ENCODE results near the gene CFAP92. TPM values are rescaled to one million over a fixed set of nuclear protein-coding genes. Genes with fewer than 3 reads are reported as not detected.

The CFAP92 gene
- total RNA-seq, 1 donor: not detected

DNA sequence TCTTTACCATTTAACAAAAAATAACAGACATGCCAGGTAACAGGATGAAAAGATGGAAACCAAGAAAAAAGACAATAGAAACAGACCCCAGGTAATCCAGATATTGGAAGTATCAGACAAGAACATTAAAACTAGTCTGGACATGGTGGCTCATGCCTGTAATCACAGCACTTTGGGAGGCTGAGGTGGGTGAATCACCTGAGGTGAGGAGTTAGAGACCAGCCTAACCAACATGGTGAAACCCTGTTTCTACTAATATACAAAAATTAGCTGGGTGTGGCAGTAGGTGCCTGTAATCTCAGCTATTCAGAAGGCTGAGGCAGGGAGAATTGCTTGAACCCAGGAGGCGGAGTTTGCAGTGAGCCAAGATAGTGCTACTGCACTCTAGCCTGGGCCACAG, 73.9 kb downstream of the CFAP92 start:
- no peak for DNase-seq (ENCODE audit: low read depth)
- TF ChIP-seq, protein P1, sequence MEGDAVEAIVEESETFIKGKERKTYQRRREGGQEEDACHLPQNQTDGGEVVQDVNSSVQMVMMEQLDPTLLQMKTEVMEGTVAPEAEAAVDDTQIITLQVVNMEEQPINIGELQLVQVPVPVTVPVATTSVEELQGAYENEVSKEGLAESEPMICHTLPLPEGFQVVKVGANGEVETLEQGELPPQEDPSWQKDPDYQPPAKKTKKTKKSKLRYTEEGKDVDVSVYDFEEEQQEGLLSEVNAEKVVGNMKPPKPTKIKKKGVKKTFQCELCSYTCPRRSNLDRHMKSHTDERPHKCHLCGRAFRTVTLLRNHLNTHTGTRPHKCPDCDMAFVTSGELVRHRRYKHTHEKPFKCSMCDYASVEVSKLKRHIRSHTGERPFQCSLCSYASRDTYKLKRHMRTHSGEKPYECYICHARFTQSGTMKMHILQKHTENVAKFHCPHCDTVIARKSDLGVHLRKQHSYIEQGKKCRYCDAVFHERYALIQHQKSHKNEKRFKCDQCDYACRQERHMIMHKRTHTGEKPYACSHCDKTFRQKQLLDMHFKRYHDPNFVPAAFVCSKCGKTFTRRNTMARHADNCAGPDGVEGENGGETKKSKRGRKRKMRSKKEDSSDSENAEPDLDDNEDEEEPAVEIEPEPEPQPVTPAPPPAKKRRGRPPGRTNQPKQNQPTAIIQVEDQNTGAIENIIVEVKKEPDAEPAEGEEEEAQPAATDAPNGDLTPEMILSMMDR (IDR thresholded peaks at IDR 0.05; ENCODE audit: insufficient read depth, low read depth, low read length): no peak
- no peak overlapping the region for H3K4me3 ChIP-seq (ENCODE audit: low read depth, low read length)

DNA sequence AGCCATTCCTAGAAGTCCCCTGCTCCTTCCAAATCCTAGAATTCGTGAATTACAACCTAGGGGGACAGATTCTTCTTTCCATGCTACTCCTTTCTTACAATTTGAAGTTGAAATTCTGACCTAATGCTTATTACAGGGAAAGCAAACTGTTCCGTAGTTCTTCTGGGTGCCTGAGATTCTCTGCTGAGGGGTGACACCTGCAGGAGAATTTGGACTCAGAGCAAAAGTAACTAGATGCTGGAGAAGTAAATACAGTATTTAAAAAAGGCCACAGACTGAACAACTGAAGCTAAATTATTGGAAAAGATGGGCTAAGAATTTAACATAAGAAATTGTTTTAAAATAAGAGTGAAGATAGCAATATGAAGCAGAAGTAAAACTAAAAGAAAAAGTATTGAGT, 76.6 kb downstream of the CFAP92 start:
- DNase-seq (ENCODE audit: low read depth): no peak
- no peak overlapping the region for H3K4me3 ChIP-seq (ENCODE audit: low read depth, low read length)
- TF ChIP-seq, protein P1 (IDR thresholded peaks at IDR 0.05; ENCODE audit: insufficient read depth, low read depth, low read length): no peak

DNA sequence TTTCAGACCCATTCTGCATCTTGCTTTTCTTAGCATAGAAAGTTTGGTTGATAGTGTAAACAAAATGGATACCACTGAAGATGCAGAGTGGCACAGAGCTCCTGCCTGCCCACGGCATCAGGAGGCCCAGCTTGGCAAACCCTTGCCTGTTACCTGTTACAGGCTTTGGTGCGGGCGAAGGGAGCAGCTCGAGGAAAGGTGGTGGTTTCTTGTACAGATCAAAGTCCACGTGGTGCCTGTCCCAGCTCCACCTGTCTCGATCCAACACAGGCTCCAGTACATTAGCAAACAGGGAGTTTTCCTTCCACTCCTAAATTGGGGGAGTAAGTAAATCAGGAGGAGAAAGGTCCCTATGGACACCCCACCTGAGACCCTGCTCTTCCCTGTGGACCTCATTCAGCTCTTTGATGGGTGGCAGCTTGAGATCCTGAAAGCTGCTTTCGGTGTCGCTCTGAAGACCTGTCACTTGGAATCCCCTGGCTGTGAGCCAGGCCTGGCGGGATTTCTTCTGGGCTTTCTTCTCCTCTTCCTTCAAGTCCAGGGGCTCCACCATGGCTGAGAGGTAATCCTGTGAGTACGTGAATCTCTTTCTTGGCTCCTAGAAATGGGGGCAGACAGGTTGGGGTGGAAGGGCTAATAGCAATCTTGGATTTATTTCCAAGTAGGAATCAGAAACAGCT, 78.8 kb downstream of the CFAP92 start:
- DNase-seq (ENCODE audit: low read depth): no peak
- TF ChIP-seq, protein P1 (IDR thresholded peaks at IDR 0.05; ENCODE audit: insufficient read depth, low read depth, low read length): no peak
- no peak overlapping the region for H3K4me3 ChIP-seq (ENCODE audit: low read depth, low read length)

DNA sequence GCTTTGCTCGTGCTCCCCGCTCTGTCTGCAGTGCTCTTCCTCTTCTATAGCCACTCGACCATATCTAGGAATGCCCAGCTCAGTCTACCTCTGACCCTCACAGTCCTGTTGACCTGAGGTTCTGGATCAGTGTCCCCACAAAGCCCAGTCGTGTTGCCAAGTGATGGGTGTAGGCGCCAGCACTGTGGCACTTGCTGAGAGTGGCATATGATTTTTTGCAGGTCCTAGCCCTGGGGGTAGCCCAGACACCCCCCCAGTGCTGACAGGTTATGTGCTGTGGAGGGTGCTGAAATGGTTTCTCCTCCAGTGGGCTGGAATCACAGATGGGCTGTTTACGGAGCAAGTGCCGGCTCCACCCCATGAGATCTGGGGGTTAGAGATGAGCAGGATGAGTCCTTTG, 82.0 kb downstream of the CFAP92 start:
- DNase-seq (ENCODE audit: low read depth): no peak
- TF ChIP-seq, protein P1 (IDR thresholded peaks at IDR 0.05; ENCODE audit: insufficient read depth, low read depth, low read length): no peak
- H3K4me3 ChIP-seq (ENCODE audit: low read depth, low read length): no peak overlapping the region

DNA sequence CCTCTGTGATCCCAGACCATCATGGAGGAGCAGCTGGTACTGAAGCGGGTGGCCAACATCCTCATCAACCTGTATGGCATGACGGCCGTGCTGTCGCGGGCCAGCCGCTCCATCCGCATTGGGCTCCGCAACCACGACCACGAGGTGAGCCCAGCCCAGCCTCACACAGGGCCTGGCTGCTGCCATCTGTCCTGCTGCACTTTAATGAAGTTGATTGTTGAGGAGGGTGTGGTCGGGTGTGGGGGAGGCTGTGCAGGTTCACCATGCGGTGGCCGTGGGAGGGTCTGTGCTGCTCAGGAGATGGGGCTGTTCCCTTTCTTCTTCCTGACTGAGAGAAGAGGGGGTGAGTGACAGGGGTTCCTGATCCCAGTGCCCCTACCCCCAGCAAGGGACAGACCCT, 83.9 kb downstream of the CFAP92 start:
- TF ChIP-seq, protein P1 (IDR thresholded peaks at IDR 0.05; ENCODE audit: insufficient read depth, low read depth, low read length): no peak

DNA sequence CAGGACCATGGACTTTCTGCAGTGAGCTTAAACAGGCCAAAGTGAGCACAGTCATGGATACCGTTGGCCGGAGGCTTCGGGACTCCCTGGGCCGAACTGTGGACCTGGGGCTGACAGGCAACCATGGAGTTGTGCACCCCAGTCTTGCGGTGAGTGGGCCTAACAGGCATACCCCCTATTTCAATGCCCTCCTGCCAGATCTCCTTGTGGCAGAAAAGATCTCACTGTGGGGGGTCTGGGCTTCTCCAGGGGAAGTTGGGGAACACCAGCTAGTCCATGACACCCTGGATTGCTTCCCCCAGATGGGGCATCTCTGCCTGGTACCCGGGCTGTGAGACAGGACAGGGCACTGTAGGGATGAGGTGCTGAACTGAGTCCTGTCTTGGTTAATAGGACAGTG, 84.9 kb downstream of the CFAP92 start:
- TF ChIP-seq, protein P1 (IDR thresholded peaks at IDR 0.05; ENCODE audit: insufficient read depth, low read depth, low read length): no peak
- no peak for DNase-seq (ENCODE audit: low read depth)
- no peak overlapping the region for H3K4me3 ChIP-seq (ENCODE audit: low read depth, low read length)

More for the DNA sequence above, 83.9 kb downstream of the CFAP92 start:
- H3K4me3 ChIP-seq (ENCODE audit: low read depth, low read length): no peak overlapping the region
- DNase-seq (ENCODE audit: low read depth): no peak
